Measurements from ENCODE around the gene ANAPC1.
"Not testable (repeated sequence)": the region's sequence is repeated elsewhere in the genome, so short reads cannot be mapped to it uniquely, and the experiment has no call there.

The ANAPC1 gene, protein sequence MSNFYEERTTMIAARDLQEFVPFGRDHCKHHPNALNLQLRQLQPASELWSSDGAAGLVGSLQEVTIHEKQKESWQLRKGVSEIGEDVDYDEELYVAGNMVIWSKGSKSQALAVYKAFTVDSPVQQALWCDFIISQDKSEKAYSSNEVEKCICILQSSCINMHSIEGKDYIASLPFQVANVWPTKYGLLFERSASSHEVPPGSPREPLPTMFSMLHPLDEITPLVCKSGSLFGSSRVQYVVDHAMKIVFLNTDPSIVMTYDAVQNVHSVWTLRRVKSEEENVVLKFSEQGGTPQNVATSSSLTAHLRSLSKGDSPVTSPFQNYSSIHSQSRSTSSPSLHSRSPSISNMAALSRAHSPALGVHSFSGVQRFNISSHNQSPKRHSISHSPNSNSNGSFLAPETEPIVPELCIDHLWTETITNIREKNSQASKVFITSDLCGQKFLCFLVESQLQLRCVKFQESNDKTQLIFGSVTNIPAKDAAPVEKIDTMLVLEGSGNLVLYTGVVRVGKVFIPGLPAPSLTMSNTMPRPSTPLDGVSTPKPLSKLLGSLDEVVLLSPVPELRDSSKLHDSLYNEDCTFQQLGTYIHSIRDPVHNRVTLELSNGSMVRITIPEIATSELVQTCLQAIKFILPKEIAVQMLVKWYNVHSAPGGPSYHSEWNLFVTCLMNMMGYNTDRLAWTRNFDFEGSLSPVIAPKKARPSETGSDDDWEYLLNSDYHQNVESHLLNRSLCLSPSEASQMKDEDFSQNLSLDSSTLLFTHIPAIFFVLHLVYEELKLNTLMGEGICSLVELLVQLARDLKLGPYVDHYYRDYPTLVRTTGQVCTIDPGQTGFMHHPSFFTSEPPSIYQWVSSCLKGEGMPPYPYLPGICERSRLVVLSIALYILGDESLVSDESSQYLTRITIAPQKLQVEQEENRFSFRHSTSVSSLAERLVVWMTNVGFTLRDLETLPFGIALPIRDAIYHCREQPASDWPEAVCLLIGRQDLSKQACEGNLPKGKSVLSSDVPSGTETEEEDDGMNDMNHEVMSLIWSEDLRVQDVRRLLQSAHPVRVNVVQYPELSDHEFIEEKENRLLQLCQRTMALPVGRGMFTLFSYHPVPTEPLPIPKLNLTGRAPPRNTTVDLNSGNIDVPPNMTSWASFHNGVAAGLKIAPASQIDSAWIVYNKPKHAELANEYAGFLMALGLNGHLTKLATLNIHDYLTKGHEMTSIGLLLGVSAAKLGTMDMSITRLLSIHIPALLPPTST (N-terminal part only)

GRCh38 chr2:111883661-111884591, at the start of gene ANAPC1:
ANAPC1 (minus strand) TSS chr2:111884193; CDS start chr2:111880825, 3,368 bp downstream.
- peak; percentile 76 for DNase-seq (ENCODE audit: low spot score)

DNA sequence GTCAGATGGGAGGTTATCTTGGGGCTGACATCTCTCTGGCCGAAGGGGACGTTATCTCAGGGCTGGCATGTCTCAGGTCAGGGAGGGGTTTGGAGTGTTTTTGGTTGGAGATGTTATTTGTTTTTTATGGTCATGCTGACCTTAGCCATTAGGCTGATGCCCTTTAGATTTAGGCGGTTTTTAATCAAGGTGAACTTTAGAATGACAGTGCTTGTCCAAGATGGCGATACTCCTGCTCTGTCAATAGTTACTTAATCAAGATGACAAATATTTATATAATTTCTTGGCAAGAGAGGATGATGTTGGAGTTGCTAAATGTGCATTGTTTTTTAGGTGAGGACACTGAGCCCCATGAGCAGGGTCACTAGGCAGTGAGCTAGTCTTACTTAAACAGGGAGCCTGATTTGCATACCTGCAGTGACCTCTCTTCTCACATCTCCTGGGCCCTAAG, 48.9 kb upstream of the ANAPC1 start:
- DNase-seq (ENCODE audit: low spot score) = no peak

DNA sequence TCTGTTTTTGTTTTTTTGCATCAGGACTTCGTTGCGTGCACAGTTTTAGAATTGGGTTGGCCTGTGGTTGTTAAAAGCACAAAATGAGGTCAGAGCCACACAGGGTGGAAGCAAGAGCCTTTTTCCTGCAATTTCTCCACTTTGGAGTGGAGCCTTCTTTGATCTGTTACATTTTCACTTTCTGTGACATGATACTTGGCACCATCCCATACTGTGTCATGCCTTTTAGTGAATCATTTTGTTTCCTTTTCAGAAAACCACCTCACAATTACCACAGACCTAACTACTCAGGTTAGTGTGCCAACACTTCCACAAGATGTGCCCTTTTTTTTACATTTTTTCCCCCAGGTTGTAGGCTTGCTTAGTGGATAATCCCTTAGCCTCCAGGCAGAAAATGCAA, 46.9 kb upstream of the ANAPC1 start:
- no peak for DNase-seq (ENCODE audit: low spot score)

DNA sequence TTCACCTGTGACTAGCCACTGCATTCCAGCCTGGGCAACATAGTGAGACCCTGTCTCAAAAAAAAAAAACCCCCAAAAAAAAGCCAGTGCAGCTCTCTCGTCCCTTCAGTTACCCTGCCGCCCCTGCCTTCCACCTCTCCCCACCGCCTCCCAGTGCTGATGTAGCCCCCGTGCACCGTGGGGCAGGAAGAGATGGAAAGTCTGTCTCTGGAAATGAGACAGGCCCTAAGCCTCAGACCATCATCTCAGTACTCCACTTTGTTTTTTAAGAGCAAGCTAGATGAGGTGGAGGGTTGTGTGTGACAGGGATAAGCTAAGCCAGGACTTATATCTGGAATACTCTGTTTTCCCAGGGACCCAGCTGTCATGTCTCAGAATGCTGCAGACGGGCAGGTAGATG, 46.4 kb upstream of the ANAPC1 start:
- no peak for DNase-seq (ENCODE audit: low spot score)

- no peak for DNase-seq (ENCODE audit: low spot score)
These were observed 43.7 kb upstream of the ANAPC1 start for GRCh38 chr2:111927723-111928122.

DNA sequence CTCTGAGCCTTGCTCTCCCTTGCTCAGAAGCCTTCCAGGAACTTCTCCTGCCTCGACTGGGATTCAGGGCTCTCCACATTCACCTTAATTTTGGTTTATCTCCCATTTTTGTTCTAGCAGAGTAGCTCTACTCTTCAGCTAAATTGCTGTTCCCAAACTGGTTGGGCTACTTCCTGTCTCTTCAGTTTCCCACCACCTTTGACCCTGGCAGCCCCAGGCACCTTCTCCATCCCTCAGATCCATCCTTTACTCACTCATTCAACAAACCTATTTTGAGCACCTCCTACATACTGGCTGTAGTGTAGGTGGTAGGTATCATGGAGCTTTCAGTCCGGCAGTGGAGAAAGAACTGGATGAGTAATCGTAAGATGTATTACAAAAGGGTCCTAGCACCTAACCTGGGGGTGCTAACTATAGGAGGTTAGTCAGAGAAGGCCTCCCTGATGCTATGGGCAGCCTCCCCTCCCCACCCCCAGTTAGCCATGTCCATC, 40.7 kb upstream of the ANAPC1 start:
- DNase-seq (ENCODE audit: low spot score) = no peak

DNA sequence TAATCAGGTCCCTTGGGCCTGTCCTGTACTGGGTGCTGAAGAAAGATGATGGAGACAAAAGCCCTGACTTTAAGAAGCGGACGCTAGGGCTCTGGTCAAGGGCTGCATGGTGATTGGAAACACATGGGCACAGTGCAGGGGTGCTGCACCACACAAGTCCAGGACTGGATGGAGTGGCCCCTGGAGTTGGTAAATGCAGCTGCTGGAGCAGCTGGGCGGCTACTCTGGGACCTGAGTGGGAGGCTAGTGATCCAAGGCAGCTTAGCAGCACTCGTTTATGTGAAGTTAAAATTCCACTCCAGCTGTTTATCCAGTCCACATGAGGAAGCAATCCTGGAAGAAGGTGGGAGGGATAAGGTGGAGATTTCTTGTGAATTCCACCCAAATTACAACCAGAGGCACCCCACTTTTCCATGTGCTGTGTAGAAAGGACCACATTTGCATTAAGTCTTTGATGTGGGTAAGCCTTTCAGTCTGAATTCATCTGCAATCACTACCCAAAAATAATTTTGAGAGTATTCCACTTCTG, 39.3 kb upstream of the ANAPC1 start:
- no peak for DNase-seq (ENCODE audit: low spot score)

GRCh38 chr2:111919794-111920608, 36.0 kb upstream of the ANAPC1 start:
- DNase-seq (ENCODE audit: low spot score) = peak; percentile 39

DNA sequence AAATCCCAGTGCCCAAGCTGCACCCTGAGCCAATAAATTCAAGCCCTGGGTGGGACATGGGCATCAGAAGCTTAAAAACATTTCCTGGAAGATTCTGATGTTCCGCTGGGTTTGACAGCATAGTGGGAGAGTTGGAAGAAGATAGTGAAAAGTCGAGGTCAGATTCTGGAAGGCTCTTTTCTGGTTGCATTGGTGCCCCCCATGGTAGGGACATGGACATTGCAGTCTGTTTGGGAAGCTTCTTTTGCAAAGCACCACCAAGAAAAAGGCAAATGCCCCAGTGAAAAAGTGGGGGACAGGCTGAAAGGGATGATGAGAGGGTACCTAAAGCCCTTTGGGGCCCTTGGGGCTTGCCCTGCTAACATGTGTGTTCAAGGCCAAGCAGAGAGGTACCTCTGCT, 35.4 kb upstream of the ANAPC1 start:
- no peak for DNase-seq (ENCODE audit: low spot score)

DNA sequence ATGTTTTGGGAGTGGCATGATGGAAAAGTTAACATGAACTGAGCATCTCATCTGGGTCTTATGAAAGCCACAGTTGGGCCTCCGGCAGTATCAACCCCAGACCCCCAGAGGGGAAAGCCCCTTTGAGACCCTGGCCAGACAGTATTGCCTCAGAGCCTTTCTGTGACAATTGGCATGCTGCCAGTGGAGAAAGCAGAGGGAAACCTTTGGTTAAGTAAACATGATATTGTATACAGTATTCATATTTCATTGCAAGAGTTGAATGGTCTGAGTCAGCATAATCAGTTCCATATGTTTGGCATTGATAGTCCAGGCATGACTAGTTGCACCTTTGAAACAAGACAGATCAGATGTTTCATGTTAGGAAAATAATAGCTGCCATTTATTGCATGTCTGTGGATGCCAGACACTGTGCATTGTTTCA, 34.4 kb upstream of the ANAPC1 start:
- no peak for DNase-seq (ENCODE audit: low spot score)

DNA sequence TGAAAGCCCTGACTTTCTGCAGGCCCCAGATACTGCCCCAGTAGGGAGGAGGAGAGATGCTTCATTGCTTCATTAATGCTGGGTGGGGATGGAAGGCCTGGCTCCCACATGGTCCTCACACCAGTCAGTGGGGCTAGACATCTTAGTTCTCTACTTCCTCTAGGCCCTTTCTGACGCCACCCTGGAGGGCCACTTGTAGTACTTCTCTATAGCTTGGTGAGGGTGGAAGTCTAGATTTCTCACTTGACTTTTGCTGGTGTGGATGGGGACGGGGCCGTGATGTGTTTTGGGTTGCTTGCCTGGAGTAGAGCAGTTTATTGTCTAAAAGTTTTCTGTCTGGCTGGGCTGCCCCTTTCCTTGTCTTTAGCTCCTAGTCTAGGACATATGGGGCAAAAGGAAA, 33.1 kb upstream of the ANAPC1 start:
- DNase-seq (ENCODE audit: low spot score) = no peak

GRCh38 chr2:111912547-111912946, 28.6 kb upstream of the ANAPC1 start:
- DNase-seq (ENCODE audit: low spot score) = no peak

GRCh38 chr2:111911295-111911977, 27.4 kb upstream of the ANAPC1 start:
- not testable (repeated sequence) for DNase-seq (ENCODE audit: low spot score)

GRCh38 chr2:111910609-111911277, 26.8 kb upstream of the ANAPC1 start:
- no peak for DNase-seq (ENCODE audit: low spot score)

GRCh38 chr2:111909997-111910396, 26.0 kb upstream of the ANAPC1 start:
- not testable (repeated sequence) for DNase-seq (ENCODE audit: low spot score)

DNA sequence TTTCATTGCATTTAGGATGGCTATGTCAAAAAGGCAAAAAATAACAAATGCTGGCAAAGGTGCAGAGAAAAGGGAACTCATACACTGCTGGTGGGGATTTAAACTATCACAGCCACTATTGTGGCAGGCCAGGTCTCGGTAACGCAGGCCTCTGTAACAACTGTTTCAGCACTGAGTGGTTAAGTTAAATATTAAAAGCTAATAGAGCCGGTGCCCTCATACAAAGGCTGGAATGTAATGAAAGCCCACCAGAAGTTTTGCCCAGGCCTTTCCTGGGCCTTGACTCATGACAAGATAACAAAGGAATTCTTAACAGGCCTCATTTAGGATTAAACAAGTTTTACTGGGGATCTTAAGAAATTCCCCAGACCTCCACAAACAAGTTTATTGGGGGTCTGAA, 25.1 kb upstream of the ANAPC1 start:
- DNase-seq (ENCODE audit: low spot score) = no peak

GRCh38 chr2:111908578-111908977, 24.6 kb upstream of the ANAPC1 start:
- DNase-seq (ENCODE audit: low spot score) = no peak

DNA sequence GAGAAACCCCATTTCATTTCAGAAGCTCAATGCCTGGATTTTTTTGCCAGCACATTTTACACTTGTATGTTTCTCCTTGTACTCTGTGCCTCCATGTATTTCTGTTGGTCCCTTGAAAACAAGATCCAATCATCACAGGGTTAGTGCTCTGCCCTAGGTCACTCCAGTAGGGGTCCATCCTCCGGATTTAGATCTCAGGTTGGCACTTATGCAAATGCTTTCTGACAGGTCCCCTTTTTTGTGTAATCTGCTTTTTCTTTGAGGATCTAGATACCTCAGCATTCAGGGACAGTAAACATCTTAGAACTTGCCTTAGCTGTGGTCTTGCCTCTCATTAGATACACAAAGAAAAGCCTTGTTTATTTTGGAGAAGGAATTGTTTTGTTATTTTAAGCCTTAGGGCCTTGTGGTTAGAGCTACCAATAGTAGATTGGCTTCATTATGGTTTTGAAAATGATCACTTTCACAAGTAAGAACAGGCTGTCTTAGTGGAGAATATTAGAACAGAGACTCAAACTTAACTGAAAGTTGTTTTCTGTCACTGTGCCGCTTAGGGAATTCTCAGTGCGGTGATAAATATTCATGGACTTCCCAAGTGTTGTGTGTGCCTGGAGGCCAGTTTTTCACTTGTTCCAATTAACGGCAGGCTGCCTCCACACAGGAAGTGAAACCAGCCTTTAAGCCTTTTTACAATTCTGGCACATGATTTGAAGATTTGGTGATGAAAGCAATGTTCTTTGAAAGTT, 22.2 kb upstream of the ANAPC1 start:
- DNase-seq (ENCODE audit: low spot score) = no peak

Data from HuH-7 (cell line).